CD4-positive, alpha-beta T cell (primary cell): ENCODE results near the gene PGM1. TPM values are rescaled to one million over a fixed set of nuclear protein-coding genes. Genes with fewer than 3 reads are reported as not detected.

Experiments used
- ATAC-seq: fragments of 200-7000 bp; cut with Tn5 transposase; one replicate; pipeline ENCODE4 v1.10.0; 2022; ENCODE audit warnings: mild to moderate bottlenecking; ENCODE audit not compliant: poor library complexity
- CTCF ChIA-PET: fragments of 350-600 bp; sonication (Branson Sonifier 250); formaldehyde crosslinking; loops from one replicate; lab custom pipeline; 2021; ENCODE audit warnings: antibody characterized with exemption, inconsistent platforms; lab: Charles Lee
- POLR2A ChIA-PET: fragments of 350-600 bp; sonication (Branson Sonifier 250); formaldehyde crosslinking; loops from one replicate; lab custom pipeline; 2021; ENCODE audit warnings: antibody characterized with exemption, inconsistent platforms; lab: Charles Lee
- DNase-seq, 14 experiments: peaks; one replicate each; pipeline ENCODE4 v3.0.0-alpha.2; 2013 to 2020; ENCODE audit warnings: mixed read lengths in 2 of 14
- H3K27ac ChIP-seq, 2 donors: one replicate each; pipeline versions ENCODE4 v1.5.1 to v1.7.0; 2013; ENCODE audit warnings: low read length in 2 of 2, low read depth in 1 of 2, mild to moderate bottlenecking in 1 of 2
- H3K27me3 ChIP-seq, 2 experiments: 1 replicate in 1 of 2; 2 replicates in 1 of 2; pipeline versions ENCODE4 v1.6.1 to v1.7.0; 2013; ENCODE audit warnings: low read length in 2 of 2, control low read depth in 1 of 2, mild to moderate bottlenecking in 1 of 2, moderate library complexity in 1 of 2; ENCODE audit not compliant: insufficient read depth in 2 of 2, control insufficient read depth in 1 of 2
- H3K36me3 ChIP-seq: one replicate; pipeline ENCODE4 v1.6.1; 2013; ENCODE audit warnings: low read length, control low read depth; ENCODE audit not compliant: insufficient read depth
- H3K4me1 ChIP-seq: one replicate; pipeline ENCODE4 v1.6.1; 2013; ENCODE audit warnings: low read length, control low read depth; ENCODE audit not compliant: insufficient read depth
- H3K4me3 ChIP-seq: one replicate; pipeline ENCODE4 v1.5.1; 2013; ENCODE audit warnings: mild to moderate bottlenecking, low read length, moderate library complexity
- H3K9me3 ChIP-seq, 2 experiments: 1 replicate in 1 of 2; 2 replicates in 1 of 2; pipeline versions ENCODE4 v1.6.1 to v1.7.0; 2013; ENCODE audit warnings: low read length in 2 of 2, mild to moderate bottlenecking in 2 of 2, control low read depth in 1 of 2, moderate library complexity in 1 of 2; ENCODE audit not compliant: control insufficient read depth in 1 of 2, insufficient read depth in 1 of 2
- H3K27ac Mint-ChIP-seq: one replicate; pipeline ENCODE4 v1.8.0; 2020; ENCODE audit warnings: mixed read lengths
- H3K27me3 Mint-ChIP-seq: one replicate; pipeline ENCODE4 v1.8.0; 2021; ENCODE audit warnings: mixed read lengths
- H3K36me3 Mint-ChIP-seq: one replicate; pipeline ENCODE4 v1.8.0; 2021; ENCODE audit warnings: low read depth, mixed read lengths
- H3K4me1 Mint-ChIP-seq: one replicate; pipeline ENCODE4 v1.8.0; 2021; ENCODE audit warnings: low read depth, mixed read lengths
- H3K4me3 Mint-ChIP-seq: one replicate; pipeline ENCODE4 v1.8.0; 2020; ENCODE audit warnings: mild to moderate bottlenecking, mixed read lengths
- H3K9me3 Mint-ChIP-seq: one replicate; pipeline ENCODE4 v1.8.0; 2020; ENCODE audit warnings: mixed read lengths
- CTCF ChIP-seq: fragments of 200-600 bp; IDR thresholded peaks from one replicate; pipeline ENCODE4 v1.8.0; 2022; ENCODE audit warnings: antibody characterized with exemption, mild to moderate bottlenecking
- intact Hi-C, 2 experiments: fragments of 100-400 bp; cut with DNase I in 1 of 2; cut with micrococcal nuclease in 1 of 2; formaldehyde crosslinking; loops; one replicate each; pipeline versions ENCODE4 v1.15.1 to v1.9.0; 2023 to 2025; cut with DNase I, micrococcal nuclease
- total RNA-seq, 174 experiments: library from RNA in 2 of 174; stranded (reverse) in 2 of 174; gene quantifications; one replicate each; pipeline ENCODE4 v1.2.3 and lab custom pipeline; 2021 to 2026

Gene PGM1
- total RNA-seq, 2 experiments from 2014 or later = 5.4 to 5.6 TPM

DNA sequence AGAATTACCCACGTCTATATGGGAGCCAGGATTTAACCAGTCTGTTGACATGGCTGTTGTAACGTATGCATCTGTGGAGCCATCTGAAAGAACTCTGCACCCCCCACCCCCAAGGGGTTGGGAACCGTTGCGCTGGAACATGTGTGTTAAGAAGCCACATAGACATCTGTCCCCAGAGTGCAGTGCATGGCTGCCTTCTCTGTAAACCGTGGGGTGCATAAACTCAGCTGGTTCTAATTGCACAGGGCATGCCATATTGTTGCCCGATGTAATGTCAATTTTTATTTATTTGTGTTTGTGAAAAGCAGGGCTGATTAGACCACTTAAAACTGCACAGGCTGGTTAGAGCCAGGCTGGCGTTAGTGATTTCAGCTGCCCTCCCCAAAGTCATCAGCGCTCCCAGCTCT lies 110.5 kb downstream of the PGM1 start:
- H3K27me3 Mint-ChIP-seq = peaks cover 16% of the 10 kb centered on the region
- no peak for DNase-seq
- no peaks in the 10 kb centered on the region for H3K4me1 Mint-ChIP-seq
- no peak overlapping the region for H3K4me3 Mint-ChIP-seq
- Histone ChIP-seq H3K36me3 (no peaks in the 10 kb centered on the region), H3K4me3 (no peak overlapping the region), H3K4me1 (no peaks in the 10 kb centered on the region), H3K27me3 (peaks cover 4 to 5% of the 10 kb centered on the region in 2 experiments), H3K9me3 (no peaks in the 10 kb centered on the region), H3K27ac (no peak overlapping the region)
- TF ChIP-seq CTCF = no peak
- H3K27ac Mint-ChIP-seq = no peak overlapping the region
- ChIA-PET CTCF (no interaction called here), POLR2A (interaction anchor here (0.6 kb wide), 1 partner anchor 440 kb away, joined by 3 read pairs; no protein-coding TSS in a partner anchor)
- H3K9me3 Mint-ChIP-seq = no peaks in the 10 kb centered on the region
- no peaks in the 10 kb centered on the region for H3K36me3 Mint-ChIP-seq
- intact Hi-C loops = no loop called here
- ATAC-seq = no peak

- Histone ChIP-seq H3K27me3 (peaks cover 4 to 5% of the 10 kb centered on the region in 2 experiments), H3K4me1 (no peaks in the 10 kb centered on the region), H3K27ac (no peak overlapping the region), H3K9me3 (no peaks in the 10 kb centered on the region), H3K36me3 (no peaks in the 10 kb centered on the region), H3K4me3 (no peak overlapping the region)
- no peaks in the 10 kb centered on the region for H3K36me3 Mint-ChIP-seq
- no peak for DNase-seq
- no peak overlapping the region for H3K4me3 Mint-ChIP-seq
- intact Hi-C loops = no loop called here
- no peaks in the 10 kb centered on the region for H3K4me1 Mint-ChIP-seq
- no peak for ATAC-seq
- no peaks in the 10 kb centered on the region for H3K9me3 Mint-ChIP-seq
- ChIA-PET POLR2A (interaction anchor here (0.6 kb wide), 1 partner anchor 439 kb away, joined by 3 read pairs; no protein-coding TSS in a partner anchor), CTCF (no interaction called here)
- H3K27ac Mint-ChIP-seq = no peak overlapping the region
- no peak for TF ChIP-seq CTCF
- H3K27me3 Mint-ChIP-seq = peaks cover 22% of the 10 kb centered on the region
Measured at GRCh38 chr1:63704443-63704842, 111.2 kb downstream of the PGM1 start.

DNA sequence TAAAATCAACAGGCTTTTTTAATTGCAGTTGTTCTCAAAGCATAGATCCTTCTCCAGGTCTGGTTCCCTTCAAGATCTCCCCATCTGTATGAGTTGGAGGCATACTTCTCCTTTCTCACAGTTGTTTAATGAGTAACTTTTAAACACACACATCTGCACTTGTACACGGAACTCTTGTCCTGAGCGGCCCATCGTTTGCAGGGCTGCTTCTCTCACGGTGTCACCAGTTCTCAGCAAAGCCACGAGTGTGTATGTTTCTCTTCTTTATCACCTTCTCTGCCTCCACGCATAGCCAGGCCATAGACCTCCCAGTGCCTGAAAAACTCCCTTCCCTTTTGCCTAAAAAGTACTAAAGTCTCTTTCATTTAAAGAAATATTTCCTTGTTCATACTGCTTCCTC lies 111.9 kb downstream of the PGM1 start:
- no peak for DNase-seq
- CTCF ChIA-PET = no interaction called here

More for the DNA sequence above, 111.9 kb downstream of the PGM1 start:
- Histone ChIP-seq H3K4me1 (no peaks in the 10 kb centered on the region), H3K4me3 (no peak overlapping the region), H3K36me3 (no peaks in the 10 kb centered on the region), H3K27me3 (peaks cover 4 to 5% of the 10 kb centered on the region in 2 experiments), H3K9me3 (no peaks in the 10 kb centered on the region), H3K27ac (no peak overlapping the region)
- Mint-ChIP-seq H3K4me1 (no peaks in the 10 kb centered on the region), H3K9me3 (no peaks in the 10 kb centered on the region), H3K36me3 (no peaks in the 10 kb centered on the region), H3K27me3 (peaks cover 22% of the 10 kb centered on the region), H3K4me3 (no peak overlapping the region), H3K27ac (no peak overlapping the region)
- POLR2A ChIA-PET = no interaction called here
- no peak for ATAC-seq
- intact Hi-C loops = no loop called here
- no peak for TF ChIP-seq CTCF
